ENCODE data around the gene LIN9. TPM values are rescaled to one million over a fixed set of nuclear protein-coding genes. Genes with fewer than 3 reads are reported as not detected.

Gene LIN9
- total RNA-seq, 2 experiments from 2014 or later = 1.3 to 1.5 TPM

DNA sequence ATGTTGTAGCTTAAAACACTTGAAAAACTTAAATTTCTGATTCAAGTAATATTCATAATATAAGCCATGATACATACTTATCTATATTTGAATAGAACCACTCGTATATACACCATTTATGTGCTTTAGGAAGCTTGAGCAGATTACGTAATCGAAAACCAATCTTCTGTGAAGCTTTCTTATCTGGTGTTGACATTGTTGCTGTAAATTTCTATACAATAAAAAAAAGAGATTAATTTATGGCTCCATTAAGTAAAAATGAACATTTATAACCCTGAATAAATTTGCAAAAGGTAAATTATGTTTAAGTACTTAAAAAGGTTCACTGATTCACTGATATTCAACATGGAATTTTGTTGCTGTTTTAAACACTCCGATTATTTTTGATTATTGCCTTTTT lies 21.4 kb downstream of the LIN9 start:
- H3K9me3 Mint-ChIP-seq = no peaks in the 10 kb centered on the region
- no peaks in the 10 kb centered on the region for H3K4me1 Mint-ChIP-seq (ENCODE audit: low read depth)
- DNase-seq = no peak
- TF ChIP-seq, protein P1, sequence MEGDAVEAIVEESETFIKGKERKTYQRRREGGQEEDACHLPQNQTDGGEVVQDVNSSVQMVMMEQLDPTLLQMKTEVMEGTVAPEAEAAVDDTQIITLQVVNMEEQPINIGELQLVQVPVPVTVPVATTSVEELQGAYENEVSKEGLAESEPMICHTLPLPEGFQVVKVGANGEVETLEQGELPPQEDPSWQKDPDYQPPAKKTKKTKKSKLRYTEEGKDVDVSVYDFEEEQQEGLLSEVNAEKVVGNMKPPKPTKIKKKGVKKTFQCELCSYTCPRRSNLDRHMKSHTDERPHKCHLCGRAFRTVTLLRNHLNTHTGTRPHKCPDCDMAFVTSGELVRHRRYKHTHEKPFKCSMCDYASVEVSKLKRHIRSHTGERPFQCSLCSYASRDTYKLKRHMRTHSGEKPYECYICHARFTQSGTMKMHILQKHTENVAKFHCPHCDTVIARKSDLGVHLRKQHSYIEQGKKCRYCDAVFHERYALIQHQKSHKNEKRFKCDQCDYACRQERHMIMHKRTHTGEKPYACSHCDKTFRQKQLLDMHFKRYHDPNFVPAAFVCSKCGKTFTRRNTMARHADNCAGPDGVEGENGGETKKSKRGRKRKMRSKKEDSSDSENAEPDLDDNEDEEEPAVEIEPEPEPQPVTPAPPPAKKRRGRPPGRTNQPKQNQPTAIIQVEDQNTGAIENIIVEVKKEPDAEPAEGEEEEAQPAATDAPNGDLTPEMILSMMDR (IDR thresholded peaks at IDR 0.05) = no peak
- Histone ChIP-seq H3K4me3 (ENCODE audit: low read length) (no peak overlapping the region), H3K4me1 (ENCODE audit: insufficient read depth, low read length) (no peaks in the 10 kb centered on the region), H3K27ac (ENCODE audit: low read depth in 1 of 2, low read length in 2 of 2) (no peak overlapping the region), H3K36me3 (ENCODE audit: insufficient read depth, low read length) (peaks cover 10% of the 10 kb centered on the region), H3K27me3 (ENCODE audit: control insufficient read depth in 1 of 2, insufficient read depth in 2 of 2, low read length in 2 of 2) (no peaks in the 10 kb centered on the region), H3K9me3 (ENCODE audit: control insufficient read depth in 1 of 2, insufficient read depth in 1 of 2, low read length in 2 of 2) (no peaks in the 10 kb centered on the region)
- no peak for ATAC-seq (ENCODE audit: poor library complexity)
- ChIA-PET CTCF (no interaction called here), POLR2A (no interaction called here)
- intact Hi-C loops (cut with DNase I, micrococcal nuclease) = no loop called here
- no peak overlapping the region for H3K27ac Mint-ChIP-seq
- no peaks in the 10 kb centered on the region for H3K27me3 Mint-ChIP-seq
- H3K36me3 Mint-ChIP-seq (ENCODE audit: low read depth) = peaks cover 32% of the 10 kb centered on the region
- no peak overlapping the region for H3K4me3 Mint-ChIP-seq

DNA sequence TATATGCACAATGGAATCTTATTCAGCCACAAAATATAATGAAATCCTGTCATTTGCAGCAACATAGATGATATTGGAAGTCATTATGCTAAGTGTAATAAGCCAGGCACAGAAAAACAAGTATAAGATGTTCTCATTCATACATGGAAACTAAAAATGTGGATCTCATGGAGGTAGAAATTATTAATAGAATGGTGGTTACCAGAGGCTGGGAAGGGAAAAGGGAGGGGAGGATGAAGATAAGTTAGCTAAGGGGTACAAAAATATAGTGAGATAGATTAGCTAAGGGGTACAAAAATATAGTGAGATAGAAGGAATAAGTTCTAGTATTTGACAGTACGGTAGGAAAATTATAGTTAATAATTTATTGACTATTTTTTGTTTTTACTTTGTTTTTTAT lies 27.9 kb downstream of the LIN9 start:
- CTCF ChIA-PET = interaction anchor here (1.2 kb wide), 1 partner anchor 41 kb away, joined by 3 read pairs; no protein-coding TSS in a partner anchor
- POLR2A ChIA-PET = no interaction called here
- Histone ChIP-seq H3K36me3 (ENCODE audit: insufficient read depth, low read length) (peaks cover 4% of the 10 kb centered on the region), H3K27ac (ENCODE audit: low read depth in 1 of 2, low read length in 2 of 2) (no peak overlapping the region), H3K27me3 (ENCODE audit: control insufficient read depth in 1 of 2, insufficient read depth in 2 of 2, low read length in 2 of 2) (no peaks in the 10 kb centered on the region), H3K4me3 (ENCODE audit: low read length) (no peak overlapping the region), H3K4me1 (ENCODE audit: insufficient read depth, low read length) (no peaks in the 10 kb centered on the region), H3K9me3 (ENCODE audit: control insufficient read depth in 1 of 2, insufficient read depth in 1 of 2, low read length in 2 of 2) (no peaks in the 10 kb centered on the region)
- ATAC-seq (ENCODE audit: poor library complexity) = no peak
- H3K27ac Mint-ChIP-seq = no peak overlapping the region
- H3K4me1 Mint-ChIP-seq (ENCODE audit: low read depth) = no peaks in the 10 kb centered on the region
- no peak overlapping the region for H3K4me3 Mint-ChIP-seq
- peaks cover 27% of the 10 kb centered on the region for H3K36me3 Mint-ChIP-seq (ENCODE audit: low read depth)
- H3K27me3 Mint-ChIP-seq = no peaks in the 10 kb centered on the region
- H3K9me3 Mint-ChIP-seq = no peaks in the 10 kb centered on the region
- no peak for DNase-seq
- TF ChIP-seq, protein P1 (IDR thresholded peaks at IDR 0.05) = no peak
- intact Hi-C loops (cut with DNase I, micrococcal nuclease) = no loop called here

DNA sequence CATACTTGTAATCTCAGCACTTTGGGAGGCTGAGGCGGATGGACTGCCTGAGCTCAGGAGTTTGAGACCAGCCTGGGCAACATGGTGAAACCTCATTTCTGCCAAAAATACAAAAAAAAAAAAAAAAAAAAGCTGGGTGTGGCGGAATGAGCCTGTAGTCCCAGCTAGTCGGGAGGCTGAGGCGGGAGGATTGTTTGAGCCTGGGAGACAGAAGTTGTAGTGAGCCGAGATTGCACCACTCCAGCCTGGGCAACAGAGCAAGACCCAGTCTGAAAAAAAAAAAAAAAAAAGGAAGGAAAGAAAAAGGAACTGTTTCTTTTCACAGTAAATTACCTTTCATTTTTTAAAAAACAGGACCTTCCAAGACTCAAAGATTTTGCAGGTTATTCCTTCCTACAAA lies 29.5 kb downstream of the LIN9 start:
- CTCF ChIA-PET = no interaction called here
- POLR2A ChIA-PET = no interaction called here

More for the DNA sequence above, 29.5 kb downstream of the LIN9 start:
- DNase-seq (no peak), ATAC-seq (ENCODE audit: poor library complexity) (no peak)
- Histone ChIP-seq H3K9me3 (ENCODE audit: control insufficient read depth in 1 of 2, insufficient read depth in 1 of 2, low read length in 2 of 2) (no peaks in the 10 kb centered on the region), H3K4me1 (ENCODE audit: insufficient read depth, low read length) (no peaks in the 10 kb centered on the region), H3K36me3 (ENCODE audit: insufficient read depth, low read length) (no peaks in the 10 kb centered on the region), H3K27ac (ENCODE audit: low read depth in 1 of 2, low read length in 2 of 2) (no peak overlapping the region), H3K4me3 (ENCODE audit: low read length) (no peak overlapping the region), H3K27me3 (ENCODE audit: control insufficient read depth in 1 of 2, insufficient read depth in 2 of 2, low read length in 2 of 2) (no peaks in the 10 kb centered on the region)
- peaks cover 27% of the 10 kb centered on the region for H3K36me3 Mint-ChIP-seq (ENCODE audit: low read depth)
- intact Hi-C loops (cut with DNase I, micrococcal nuclease) = no loop called here
- TF ChIP-seq, protein P1 (IDR thresholded peaks at IDR 0.05) = no peak
- H3K9me3 Mint-ChIP-seq = no peaks in the 10 kb centered on the region
- H3K27me3 Mint-ChIP-seq = no peaks in the 10 kb centered on the region
- H3K4me1 Mint-ChIP-seq (ENCODE audit: low read depth) = no peaks in the 10 kb centered on the region
- H3K27ac Mint-ChIP-seq = no peak overlapping the region
- no peak overlapping the region for H3K4me3 Mint-ChIP-seq

Measured in CD4-positive, alpha-beta T cell (primary cell).